IMR-90 (cell line): ENCODE results near the gene NUP93. TPM values are rescaled to one million over a fixed set of nuclear protein-coding genes. Genes with fewer than 3 reads are reported as not detected.

Experiments used
- ATAC-seq: fragments of 200-7000 bp; cut with Tn5 transposase; 2 replicates; pipeline ENCODE4 v1.9.1; 2020; ENCODE audit warnings: low read depth, mild to moderate bottlenecking, moderate library complexity
- BruUV-seq: library from RNA; stranded (reverse); fragments of 400-500 nt; replicated peaks from 2 replicates; lab custom pipeline; 2021; lab: Mats Ljungman, UMichigan
- CTCF ChIA-PET: fragments of 300-600 bp; formaldehyde crosslinking; extraction: SDS; loops from one replicate; lab custom pipeline; 2021; ENCODE audit warnings: antibody characterized with exemption; lab: Yijun Ruan, JAX
- POLR2A ChIA-PET: fragments of 300-600 bp; sonication (Branson Sonifier 250); formaldehyde crosslinking; loops from one replicate; lab custom pipeline; 2022; ENCODE audit warnings: antibody characterized with exemption; ENCODE audit not compliant: unreplicated experiment; lab: Charles Lee
- DNase-seq: peaks from one replicate; pipeline ENCODE4 v3.0.0; 2013
- H2AFZ ChIP-seq: replicated peaks from 2 replicates; pipeline ENCODE3; 2013; ENCODE audit warnings: low read length, mild to moderate bottlenecking; ENCODE audit not compliant: poor library complexity
- H2AK5ac ChIP-seq: 2 replicates; pipeline ENCODE4 v1.6.1; 2013; ENCODE audit warnings: low read depth, low read length, inconsistent platforms
- H2AK9ac ChIP-seq: replicated peaks from 2 replicates; pipeline ENCODE3; 2013; ENCODE audit warnings: mild to moderate bottlenecking, low read depth, low read length, moderate library complexity; ENCODE audit not compliant: poor library complexity
- H2BK120ac ChIP-seq: 2 replicates; pipeline ENCODE4 v1.6.1; 2013; ENCODE audit warnings: low read depth, low read length, inconsistent platforms
- H2BK15ac ChIP-seq: 3 replicates; pipeline ENCODE4 v1.6.1; 2013; ENCODE audit warnings: low read depth, low read length, inconsistent platforms
- H2BK20ac ChIP-seq: 2 replicates; pipeline ENCODE4 v1.6.1; 2013; ENCODE audit warnings: low read depth, mild to moderate bottlenecking, inconsistent platforms, low read length, moderate library complexity
- H2BK5ac ChIP-seq: 2 replicates; pipeline ENCODE4 v1.6.1; 2013; ENCODE audit warnings: mild to moderate bottlenecking, low read depth, low read length, inconsistent platforms; ENCODE audit not compliant: poor library complexity, severe bottlenecking
- H3K14ac ChIP-seq: replicated peaks from 2 replicates; pipeline ENCODE4 v1.6.1; 2013; ENCODE audit warnings: low read depth, low read length, inconsistent platforms
- H3K18ac ChIP-seq: 2 replicates; pipeline ENCODE4 v1.6.1; 2013; ENCODE audit warnings: low read depth, low read length, control low read depth
- H3K23ac ChIP-seq: 2 replicates; pipeline ENCODE4 v1.6.1; 2013; ENCODE audit warnings: low read depth, low read length, inconsistent platforms
- H3K27ac ChIP-seq: 2 replicates; pipeline ENCODE4 v1.5.1; 2013; ENCODE audit warnings: mild to moderate bottlenecking, control low read depth, low read length; ENCODE audit not compliant: insufficient read depth
- H3K27me3 ChIP-seq: 2 replicates; pipeline ENCODE4 v1.6.1; 2013; ENCODE audit warnings: low read length; ENCODE audit not compliant: control insufficient read depth, insufficient read depth
- H3K36me3 ChIP-seq: 2 replicates; pipeline ENCODE4 v1.6.1; 2013; ENCODE audit warnings: low read length, mixed read lengths; ENCODE audit not compliant: control insufficient read depth, insufficient read depth
- H3K4ac ChIP-seq: 2 replicates; pipeline ENCODE4 v1.6.1; 2013; ENCODE audit warnings: low read depth, low read length, inconsistent platforms
- H3K4me1 ChIP-seq: 2 replicates; pipeline ENCODE4 v1.6.1; 2013; ENCODE audit warnings: low read length, mixed read lengths; ENCODE audit not compliant: control insufficient read depth, insufficient read depth
- H3K4me2 ChIP-seq: 2 replicates; pipeline ENCODE4 v1.6.1; 2013; ENCODE audit warnings: low read depth, mild to moderate bottlenecking, control low read depth, low read length, moderate library complexity
- H3K4me3 ChIP-seq: 2 replicates; pipeline ENCODE4 v1.5.1; 2013; ENCODE audit warnings: low read depth, mild to moderate bottlenecking, control low read depth, low read length, moderate library complexity; ENCODE audit not compliant: insufficient read depth
- H3K56ac ChIP-seq: 2 replicates; pipeline ENCODE4 v1.6.1; 2013; ENCODE audit warnings: low read length, inconsistent platforms; ENCODE audit not compliant: insufficient read depth; ENCODE audit errors: extremely low read depth
- H3K79me1 ChIP-seq, 2 experiments: 2 replicates each; pipeline ENCODE4 v1.6.1; 2013; ENCODE audit warnings: low read length in 2 of 2, inconsistent platforms in 1 of 2, low read depth in 1 of 2
- H3K9ac ChIP-seq: 2 replicates; pipeline ENCODE4 v1.6.1; 2013; ENCODE audit warnings: low read depth, low read length, control low read depth
- H3K9me1 ChIP-seq: 2 replicates; pipeline ENCODE4 v1.6.1; 2013; ENCODE audit warnings: low read length, inconsistent platforms; ENCODE audit not compliant: insufficient read depth
- H3K9me3 ChIP-seq: 2 replicates; pipeline ENCODE4 v1.6.1; 2013; ENCODE audit warnings: low read length; ENCODE audit not compliant: control insufficient read depth, insufficient read depth
- H4K20me1 ChIP-seq: 2 replicates; pipeline ENCODE4 v1.6.1; 2013; ENCODE audit warnings: low read length, inconsistent platforms; ENCODE audit not compliant: insufficient read depth
- H4K5ac ChIP-seq: 2 replicates; pipeline ENCODE4 v1.6.1; 2013; ENCODE audit warnings: mild to moderate bottlenecking, low read depth, low read length, control low read depth
- H4K8ac ChIP-seq, 2 experiments: 2 replicates each; pipeline ENCODE4 v1.6.1; 2013; ENCODE audit warnings: low read depth in 2 of 2, low read length in 2 of 2, control low read depth in 1 of 2, inconsistent platforms in 1 of 2
- H4K91ac ChIP-seq: 2 replicates; pipeline ENCODE4 v1.6.1; 2013; ENCODE audit warnings: low read depth, low read length, inconsistent platforms; ENCODE audit not compliant: insufficient read depth
- BHLHE40 ChIP-seq: fragments of 150-350 bp; IDR thresholded peaks from 2 replicates; pipeline ENCODE4 v1.6.1; 2016; ENCODE audit warnings: mild to moderate bottlenecking, low read depth, low read length
- CEBPB ChIP-seq: IDR thresholded peaks from 2 replicates; pipeline ENCODE4 v1.6.1; 2012; ENCODE audit warnings: low read depth, low read length, improper control_type of control experiment
- CHD1 ChIP-seq: IDR thresholded peaks from 2 replicates; pipeline ENCODE4 v1.6.1; 2012; ENCODE audit warnings: low read depth, low read length, improper control_type of control experiment
- ELK1 ChIP-seq: fragments of 150-350 bp; IDR thresholded peaks from 2 replicates; pipeline ENCODE4 v1.6.1; 2016; ENCODE audit warnings: low read depth, mild to moderate bottlenecking, low read length, moderate library complexity, borderline replicate concordance
- FOS ChIP-seq: fragments of 150-350 bp; IDR thresholded peaks from 2 replicates; pipeline ENCODE4 v1.6.1; 2016; ENCODE audit warnings: low read depth, low read length
- MAFK ChIP-seq: IDR thresholded peaks from 2 replicates; pipeline ENCODE4 v1.6.1; 2012; ENCODE audit warnings: low read depth, low read length, improper control_type of control experiment
- MAZ ChIP-seq: IDR thresholded peaks from 2 replicates; pipeline ENCODE4 v1.6.1; 2012; ENCODE audit warnings: low read depth, mild to moderate bottlenecking, low read length, improper control_type of control experiment, moderate library complexity, borderline replicate concordance
- MXI1 ChIP-seq: IDR thresholded peaks from 2 replicates; pipeline ENCODE4 v1.6.1; 2012; ENCODE audit warnings: low read depth, mild to moderate bottlenecking, low read length, moderate library complexity, borderline replicate concordance
- NFE2L2 ChIP-seq: fragments of 150-350 bp; IDR thresholded peaks from 2 replicates; pipeline ENCODE4 v1.6.1; 2016; ENCODE audit warnings: low read depth, mild to moderate bottlenecking, low read length
- POLR2A ChIP-seq: IDR thresholded peaks from 2 replicates; pipeline ENCODE4 v1.6.1; 2012; ENCODE audit warnings: mild to moderate bottlenecking, low read depth, low read length
- RAD21 ChIP-seq: IDR thresholded peaks from 2 replicates; pipeline ENCODE4 v1.6.1; 2012; ENCODE audit warnings: low read length, improper control_type of control experiment
- RCOR1 ChIP-seq: IDR thresholded peaks from 2 replicates; pipeline ENCODE4 v1.6.1; 2012; ENCODE audit warnings: mild to moderate bottlenecking, low read length, improper control_type of control experiment; ENCODE audit not compliant: insufficient replicate concordance
- RFX5 ChIP-seq: IDR thresholded peaks from 2 replicates; pipeline ENCODE4 v1.8.0; 2012; ENCODE audit warnings: low read depth, mild to moderate bottlenecking, low read length, moderate library complexity
- SMC3 ChIP-seq: fragments of 150-350 bp; IDR thresholded peaks from 2 replicates; pipeline ENCODE4 v1.6.1; 2016; ENCODE audit warnings: low read depth, mild to moderate bottlenecking, antibody characterized with exemption, low read length, moderate library complexity
- WGBS, 2 experiments: methylation state at CpG; one replicate each; pipeline versions ENCODE4 v1.1.5 to v1.1.7; 2013; ENCODE audit warnings: missing lambda C conversion rate in 2 of 2; ENCODE audit not compliant: insufficient read length in 1 of 2; ENCODE audit errors: extremely low coverage in 2 of 2; 5-methylcytosine and 5-hydroxymethylcytosine counted together
- dilution Hi-C: fragments of 300-500 bp; cut with HindIII; formaldehyde crosslinking; loops from one replicate; pipeline ENCODE4 v1.14.3; 2018; ENCODE audit warnings: low sequenced_read_pairs; ENCODE audit not compliant: unreplicated experiment
- in situ Hi-C: fragments of 300-500 bp; cut with MboI; formaldehyde crosslinking; loops from 3 replicates; pipeline ENCODE4 v1.14.3; 2019; ENCODE audit warnings: low sequenced_read_pairs, inconsistent platforms, mixed read lengths
- intact Hi-C: fragments of 100-400 bp; cut with micrococcal nuclease; formaldehyde crosslinking; loops from 2 replicates; pipeline ENCODE4 v1.10.0; 2022
- polyA plus RNA-seq, 3 experiments: library from polyadenylated mRNA; depleted of rRNA; stranded (reverse); fragments of >200 nt; gene quantifications; 2 replicates each; pipeline ENCODE4 v1.2.3, GENCODE V29; 2012; ENCODE audit warnings: low replicate concordance in 1 of 3
- total RNA-seq: library from RNA; depleted of rRNA; stranded (reverse); fragments of >200 nt; gene quantifications from 2 replicates; pipeline ENCODE4 v1.2.3, GENCODE V29; 2012
- TF ChIP-seq, protein P1 (sequence below): fragments of 150-350 bp; IDR thresholded peaks from 2 replicates; pipeline ENCODE4 v1.6.1; 2017; ENCODE audit warnings: mild to moderate bottlenecking, antibody characterized with exemption, low read length, low read depth

Gene NUP93
- total and polyA plus RNA-seq, 2 of the 4 experiments (the other 2 are of a cell fraction), result 54.6 to 72.6 TPM

DNA sequence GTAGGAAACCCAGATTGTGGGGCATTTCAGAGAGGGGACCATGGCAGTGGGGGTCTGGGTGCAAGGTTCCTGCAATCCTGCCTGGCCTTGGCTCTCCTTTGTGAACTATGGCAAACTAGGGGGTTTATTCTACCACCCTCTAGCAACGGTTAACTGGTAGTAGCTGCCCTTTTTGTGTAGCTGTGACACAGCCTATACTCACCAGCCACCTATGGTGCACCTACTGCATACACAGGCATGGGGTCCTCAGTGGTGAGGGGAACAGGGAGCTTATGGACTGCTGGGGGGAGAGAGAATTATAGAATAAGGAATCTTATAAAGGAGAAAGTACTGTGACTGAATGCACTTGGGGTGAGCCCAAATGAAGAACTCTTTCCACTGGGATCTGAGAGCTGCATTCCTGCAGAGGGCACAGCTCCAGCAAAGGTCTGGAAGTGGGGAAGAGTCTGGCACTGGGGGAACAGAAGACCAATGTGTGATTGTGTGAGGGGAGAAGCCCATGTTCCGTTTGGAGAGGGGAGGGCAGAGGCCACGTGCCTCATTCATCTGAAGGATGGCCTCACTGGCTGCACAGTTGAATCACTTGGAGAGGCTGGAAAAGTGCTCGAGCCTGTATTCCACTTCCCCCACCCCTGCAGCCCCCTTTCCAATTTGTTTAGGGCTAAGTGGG, 45.5 kb upstream of the NUP93 start (continued):
- TF ChIP-seq MAFK, result no peak

DNA sequence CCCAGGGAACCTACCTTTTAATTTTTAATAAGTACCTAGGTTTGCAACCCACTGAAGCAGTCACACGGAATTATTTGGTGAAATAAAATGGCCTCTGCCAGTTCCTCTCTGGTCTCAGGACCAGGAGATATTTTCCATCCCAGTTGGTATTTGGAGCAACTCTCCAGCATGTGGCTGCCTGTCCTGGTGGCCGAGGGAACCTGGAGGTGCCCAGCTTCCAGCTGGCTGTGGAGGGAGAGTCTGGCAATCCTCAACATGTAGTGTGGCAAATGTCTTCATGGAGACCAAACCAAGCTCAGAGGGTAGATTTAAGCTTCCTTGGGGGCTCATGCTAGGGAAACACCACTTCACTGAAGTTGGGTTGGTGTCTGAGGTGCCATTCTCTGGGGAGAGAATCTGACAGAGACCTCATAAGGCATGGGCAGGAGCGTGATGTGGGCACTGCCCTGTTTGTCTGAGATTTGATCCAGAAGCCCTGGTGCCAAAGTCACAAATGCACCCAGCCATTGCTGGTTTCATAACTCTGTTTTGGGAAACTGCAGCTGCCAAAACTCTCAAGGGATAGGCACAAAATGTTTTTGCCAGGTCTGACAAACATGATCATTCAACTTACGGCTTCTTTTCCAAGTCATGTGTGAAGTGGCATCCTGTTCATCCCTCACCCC, 44.9 kb upstream of the NUP93 start:
- no peak overlapping the region for H2AK9ac ChIP-seq
- H3K27me3 ChIP-seq, result no peaks in the 10 kb centered on the region
- H3K9me3 ChIP-seq, result peaks cover 3% of the 10 kb centered on the region; the same call in 1 of the 2 replicates
- ChIA-PET CTCF (no interaction called here), POLR2A (no interaction called here)
- no peak overlapping the region for H3K27ac ChIP-seq
- in situ Hi-C loops, result no loop called here
- dilution Hi-C loops, result no loop called here
- H2AFZ ChIP-seq, result no peak overlapping the region
- H3K4me1 ChIP-seq, result peaks cover 7% of the 10 kb centered on the region; the same call in 1 of the 2 replicates
- DNase-seq (no peak), ATAC-seq (no peak)
- no peak overlapping the region for H2AK5ac ChIP-seq
- no peak overlapping the region for H4K8ac ChIP-seq
- H3K23ac ChIP-seq, result no peak overlapping the region
- no peak overlapping the region for H4K91ac ChIP-seq
- no peak overlapping the region for H3K4me2 ChIP-seq
- no peak overlapping the region for H3K4ac ChIP-seq
- no peak overlapping the region for H3K9ac ChIP-seq
- no peaks in the 10 kb centered on the region for H4K20me1 ChIP-seq
- no peak overlapping the region for H2BK120ac ChIP-seq
- no peak overlapping the region for H3K4me3 ChIP-seq
- H3K18ac ChIP-seq, result no peak overlapping the region
- H3K36me3 ChIP-seq, result no peaks in the 10 kb centered on the region; the same call in 1 of the 2 replicates
- H3K79me1 ChIP-seq, result peaks cover 3% of the 10 kb centered on the region in 2 experiments; a peak in 1 of 4 replicates
- no peak overlapping the region for H3K56ac ChIP-seq
- H4K5ac ChIP-seq, result no peak overlapping the region
- no peak overlapping the region for H2BK20ac ChIP-seq
- no peak overlapping the region for H2BK15ac ChIP-seq
- WGBS, 2 experiments, result 100% methylated on average over 1 of the region's 4 CpGs; no CpG with 5 or more reads in 1 of the 2 experiments
- BruUV-seq, result no TSS peak
- no peaks in the 10 kb centered on the region; the same call in 1 of the 2 replicates for H3K9me1 ChIP-seq
- H2BK5ac ChIP-seq, result no peak overlapping the region
- H3K14ac ChIP-seq, result no peak overlapping the region
- intact Hi-C loops, result loop anchor here (5.0 kb wide), 2 partner anchors 58 to 78 kb away; partner anchors contain the start of genes MT1E and MT2A
- no peak for TF ChIP-seq MXI1
- TF ChIP-seq CEBPB, result no peak
- TF ChIP-seq, protein P1, sequence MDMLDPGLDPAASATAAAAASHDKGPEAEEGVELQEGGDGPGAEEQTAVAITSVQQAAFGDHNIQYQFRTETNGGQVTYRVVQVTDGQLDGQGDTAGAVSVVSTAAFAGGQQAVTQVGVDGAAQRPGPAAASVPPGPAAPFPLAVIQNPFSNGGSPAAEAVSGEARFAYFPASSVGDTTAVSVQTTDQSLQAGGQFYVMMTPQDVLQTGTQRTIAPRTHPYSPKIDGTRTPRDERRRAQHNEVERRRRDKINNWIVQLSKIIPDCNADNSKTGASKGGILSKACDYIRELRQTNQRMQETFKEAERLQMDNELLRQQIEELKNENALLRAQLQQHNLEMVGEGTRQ, result no peak
- no peak for TF ChIP-seq FOS
- no peak for TF ChIP-seq NFE2L2
- TF ChIP-seq ELK1, result no peak
- TF ChIP-seq RFX5, result no peak
- no peak for TF ChIP-seq RCOR1
- no peak for TF ChIP-seq MAFK
- no peak for TF ChIP-seq POLR2A
- TF ChIP-seq SMC3, result no peak
- TF ChIP-seq RAD21, result no peak
- TF ChIP-seq BHLHE40, result no peak
- TF ChIP-seq CHD1, result no peak
- TF ChIP-seq MAZ, result no peak
